ENCODE results near the gene NOXO1. TPM values are rescaled to one million over a fixed set of nuclear protein-coding genes. Genes with fewer than 3 reads are reported as not detected.
"Not testable (repeated sequence)": the region's sequence is repeated elsewhere in the genome, so short reads cannot be mapped to it uniquely, and the experiment has no call there.

NOXO1 gene
- total RNA-seq, 2 experiments from 2014 or later, result 0.26 TPM; not detected in 1

DNA sequence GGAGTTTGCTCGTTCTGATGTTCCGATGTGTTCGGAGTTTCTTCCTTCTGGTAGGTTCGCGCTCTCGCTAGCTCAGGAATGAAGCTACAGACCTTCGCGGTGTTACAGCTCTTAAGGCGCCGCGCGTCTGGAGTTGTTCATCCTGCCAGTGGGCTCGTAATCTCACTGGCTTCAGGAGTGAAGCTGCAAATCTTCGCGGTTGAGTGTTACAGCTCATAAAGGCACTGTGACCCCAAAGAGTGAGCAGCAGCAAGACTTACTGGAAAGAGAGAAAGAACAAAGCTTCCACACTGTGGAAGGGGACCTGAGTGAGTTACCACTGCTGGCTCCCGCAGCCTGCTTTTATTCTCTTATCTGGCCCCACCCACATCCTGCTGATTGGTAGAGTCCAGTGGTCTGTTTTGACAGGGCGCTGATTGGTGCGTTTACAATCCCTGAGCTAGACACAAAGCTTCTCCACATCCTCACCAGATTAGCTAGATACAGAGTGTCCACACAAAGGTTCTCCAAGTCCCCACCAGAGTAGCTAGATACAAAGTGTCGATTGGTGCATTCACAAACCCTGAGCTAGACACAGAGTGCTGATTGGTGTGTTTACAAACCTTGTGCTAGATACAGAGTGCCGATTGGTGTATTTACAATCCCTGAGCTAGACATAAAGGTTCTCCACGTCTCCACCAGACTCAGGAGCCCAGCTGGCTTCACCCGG lies 23.7 kb downstream of the NOXO1 start:
- not testable (repeated sequence) for DNase-seq; H3K27ac Mint-ChIP-seq; ATAC-seq; H3K4me3 Mint-ChIP-seq; H3K9me3 Mint-ChIP-seq (ENCODE audit: low read depth); H3K27me3 Mint-ChIP-seq
- peaks cover 32% of the 10 kb centered on the region for H3K4me1 Mint-ChIP-seq
- CTCF ChIA-PET, result interaction anchor here (0.9 to 1.6 kb wide), 2 partner anchors 15 to 24 kb away, joined by 3 to 4 read pairs; partner anchors contain the start of genes MSRB1 and NOXO1
- H3K36me3 Mint-ChIP-seq, result peaks cover 17% of the 10 kb centered on the region

DNA sequence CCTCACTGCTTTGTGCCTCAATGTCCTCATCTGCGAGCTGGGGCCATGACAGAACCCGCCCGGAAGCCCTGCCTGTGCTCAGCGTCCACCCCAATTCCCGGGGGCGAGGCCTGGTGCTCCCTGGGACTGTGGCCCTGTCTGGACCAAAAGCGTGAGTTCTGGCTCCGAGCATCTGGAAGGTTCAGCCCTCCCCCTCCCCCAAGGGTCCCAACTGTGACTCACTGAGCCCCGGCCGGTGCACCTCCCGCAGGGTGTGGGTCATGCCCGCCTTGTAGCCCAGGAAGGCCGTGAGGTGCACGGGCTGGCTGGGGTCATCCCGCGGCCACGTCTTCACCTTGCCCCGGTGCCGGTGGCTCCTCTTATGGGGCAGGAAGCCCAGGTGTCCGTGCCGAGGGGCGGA lies 27.5 kb downstream of the NOXO1 start:
- no peaks in the 10 kb centered on the region for H3K36me3 Mint-ChIP-seq
- H3K4me1 Mint-ChIP-seq, result peaks cover 5% of the 10 kb centered on the region
- no peaks in the 10 kb centered on the region for H3K9me3 Mint-ChIP-seq (ENCODE audit: low read depth)
- ATAC-seq (no peak), DNase-seq (no peak)
- no peak overlapping the region for H3K27ac Mint-ChIP-seq
- CTCF ChIA-PET, result no interaction called here
- peaks cover 2% of the 10 kb centered on the region for H3K27me3 Mint-ChIP-seq
- no peak overlapping the region for H3K4me3 Mint-ChIP-seq

DNA sequence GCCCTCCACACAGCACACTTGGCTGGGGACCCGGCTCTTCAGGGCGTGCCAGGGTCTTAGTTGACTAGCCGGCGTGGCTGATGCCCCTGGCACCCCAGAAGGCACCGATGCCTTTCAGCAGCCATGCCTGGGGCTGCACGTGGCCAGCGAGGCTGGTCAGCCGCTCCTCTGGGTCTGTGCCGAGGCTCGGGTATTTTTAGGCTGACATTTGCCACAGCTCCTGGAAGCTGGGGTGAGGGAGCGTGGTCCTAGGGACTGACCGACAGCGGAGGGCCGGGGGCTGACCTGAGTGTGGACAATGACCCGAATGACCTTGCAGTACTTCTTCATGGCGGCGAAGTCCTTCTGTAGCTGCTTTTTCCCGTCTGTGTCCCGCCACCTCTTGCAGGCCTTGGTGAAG lies 30.7 kb downstream of the NOXO1 start:
- Mint-ChIP-seq H3K36me3 (no peaks in the 10 kb centered on the region), H3K27ac (no peak overlapping the region), H3K9me3 (ENCODE audit: low read depth) (no peaks in the 10 kb centered on the region), H3K4me1 (peaks cover 2% of the 10 kb centered on the region), H3K4me3 (no peak overlapping the region), H3K27me3 (no peaks in the 10 kb centered on the region)
- CTCF ChIA-PET, result interaction anchor here (1.2 kb wide), 2 partner anchors 35 to 54 kb away, joined by 3 read pairs; no protein-coding TSS in a partner anchor
- DNase-seq (no peak), ATAC-seq (no peak)

DNA sequence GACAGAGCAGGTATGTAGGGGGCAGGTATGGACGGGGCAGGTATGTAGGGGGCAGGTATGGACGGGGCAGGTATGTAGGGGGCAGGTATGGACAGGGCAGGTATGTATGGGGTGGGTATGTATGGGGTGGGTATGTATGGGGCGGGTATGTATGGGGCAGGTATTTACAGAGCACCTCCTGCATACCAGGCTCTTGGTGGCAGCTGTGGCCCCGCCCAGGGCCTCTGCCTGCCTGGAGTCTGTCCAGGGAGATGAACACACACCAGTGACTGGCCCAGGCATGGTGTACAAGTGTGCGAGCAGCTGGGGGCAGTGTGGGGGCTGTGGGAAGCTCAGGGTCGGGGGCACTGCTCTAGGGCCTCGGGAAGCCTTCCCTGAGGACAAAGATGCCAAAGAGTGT lies 31.2 kb downstream of the NOXO1 start:
- DNase-seq (no peak), ATAC-seq (no peak)
- H3K27me3 Mint-ChIP-seq, result no peaks in the 10 kb centered on the region
- CTCF ChIA-PET, result interaction anchor here (1.2 kb wide), 1 partner anchor 35 kb away, joined by 3 read pairs; no protein-coding TSS in a partner anchor
- no peak overlapping the region for H3K27ac Mint-ChIP-seq
- H3K36me3 Mint-ChIP-seq, result no peaks in the 10 kb centered on the region
- H3K4me1 Mint-ChIP-seq, result peaks cover 2% of the 10 kb centered on the region
- H3K9me3 Mint-ChIP-seq (ENCODE audit: low read depth), result no peaks in the 10 kb centered on the region
- no peak overlapping the region for H3K4me3 Mint-ChIP-seq

DNA sequence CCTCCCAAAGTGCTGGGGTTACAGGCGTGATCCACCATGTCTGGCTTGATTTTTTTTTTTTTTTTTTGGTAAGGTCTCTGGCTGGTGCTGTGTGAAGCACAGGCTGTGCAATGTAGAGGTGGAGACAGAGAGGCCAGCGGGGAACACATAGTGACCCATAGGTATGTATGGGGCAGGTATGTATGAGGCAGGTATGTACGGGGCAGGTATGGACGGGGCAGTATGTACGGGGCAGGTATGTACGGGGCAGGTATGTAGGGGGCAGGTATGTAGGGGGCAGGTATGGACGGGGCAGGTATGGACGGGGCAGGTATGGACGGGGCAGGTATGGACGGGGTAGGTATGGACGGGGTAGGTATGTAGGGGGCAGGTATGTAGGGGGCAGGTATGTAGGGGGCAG lies 31.8 kb downstream of the NOXO1 start:
- Mint-ChIP-seq H3K27me3 (no peaks in the 10 kb centered on the region), H3K27ac (no peak overlapping the region), H3K4me3 (no peak overlapping the region), H3K4me1 (peaks cover 5% of the 10 kb centered on the region), H3K9me3 (ENCODE audit: low read depth) (no peaks in the 10 kb centered on the region), H3K36me3 (no peaks in the 10 kb centered on the region)
- CTCF ChIA-PET, result interaction anchor here (1.2 kb wide), 1 partner anchor 36 kb away, joined by 3 read pairs; no protein-coding TSS in a partner anchor
- DNase-seq, result no peak
- ATAC-seq, result no peak

DNA sequence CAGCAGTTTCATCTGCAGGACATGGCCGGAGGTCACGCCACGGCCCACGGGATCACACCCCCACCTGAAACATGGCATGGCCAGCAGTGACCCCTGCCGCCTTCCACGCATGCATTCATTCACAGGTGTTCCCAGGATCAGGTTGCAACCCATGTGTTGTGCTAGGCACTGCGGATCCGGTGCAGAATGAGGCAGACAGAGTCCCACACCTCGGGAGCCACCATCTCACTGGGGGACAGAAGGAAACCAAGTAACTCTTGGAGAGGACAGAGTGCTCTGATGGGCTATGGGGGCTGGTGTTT lies 33.9 kb downstream of the NOXO1 start:
- Mint-ChIP-seq H3K27ac (no peak overlapping the region), H3K4me3 (no peak overlapping the region), H3K36me3 (no peaks in the 10 kb centered on the region), H3K9me3 (ENCODE audit: low read depth) (no peaks in the 10 kb centered on the region), H3K4me1 (peaks cover 17% of the 10 kb centered on the region), H3K27me3 (no peaks in the 10 kb centered on the region)
- DNase-seq, result no peak
- CTCF ChIA-PET, result no interaction called here
- ATAC-seq, result no peak

DNA sequence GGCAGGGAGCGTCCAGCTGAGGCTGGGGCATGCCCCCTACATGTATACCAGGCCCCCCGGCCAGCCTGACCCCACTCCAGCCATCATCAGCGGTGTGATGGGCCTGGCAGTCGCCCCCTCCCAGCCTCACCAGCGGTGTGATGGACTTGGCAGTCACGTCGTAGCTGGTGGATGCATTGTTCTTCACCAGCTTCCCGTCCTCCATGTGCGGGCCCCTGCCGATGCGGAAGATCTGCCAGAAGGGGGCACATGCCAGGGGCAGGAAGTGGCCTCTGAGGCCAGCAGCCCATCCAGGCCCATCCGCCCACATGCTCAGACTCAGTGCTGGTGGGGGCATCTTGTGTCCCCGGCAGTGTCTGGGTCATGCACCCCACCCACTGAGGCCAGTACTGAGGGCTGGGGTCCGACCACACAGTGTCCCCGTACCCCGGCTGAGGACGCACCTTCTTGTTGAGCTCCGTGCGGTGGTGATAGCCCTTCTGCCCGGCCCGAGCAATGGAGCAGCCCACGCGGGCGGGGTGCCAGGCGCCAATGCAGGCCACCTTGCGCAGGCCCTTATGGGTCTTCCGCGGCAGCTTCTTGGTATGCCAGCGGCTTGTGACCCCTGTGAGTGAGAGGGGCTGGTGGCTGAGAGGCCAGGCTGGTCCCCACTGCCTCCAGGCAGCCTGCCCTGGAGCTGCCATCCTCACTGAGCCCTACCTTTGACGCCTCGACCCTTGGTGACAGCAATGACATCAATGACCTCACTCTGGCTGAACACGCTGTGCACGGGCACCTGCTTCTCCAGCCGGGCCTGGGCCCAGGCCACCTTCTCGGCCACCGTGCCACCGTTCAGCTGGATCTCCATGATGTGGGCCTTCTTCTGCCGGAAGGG lies 34.5 kb downstream of the NOXO1 start:
- H3K4me1 Mint-ChIP-seq, result peaks cover 23% of the 10 kb centered on the region
- no peaks in the 10 kb centered on the region for H3K27me3 Mint-ChIP-seq
- no peaks in the 10 kb centered on the region for H3K36me3 Mint-ChIP-seq
- DNase-seq, result no peak
- no peak overlapping the region for H3K4me3 Mint-ChIP-seq
- CTCF ChIA-PET, result no interaction called here
- H3K9me3 Mint-ChIP-seq (ENCODE audit: low read depth), result no peaks in the 10 kb centered on the region
- H3K27ac Mint-ChIP-seq, result no peak overlapping the region
- ATAC-seq, result no peak

DNA sequence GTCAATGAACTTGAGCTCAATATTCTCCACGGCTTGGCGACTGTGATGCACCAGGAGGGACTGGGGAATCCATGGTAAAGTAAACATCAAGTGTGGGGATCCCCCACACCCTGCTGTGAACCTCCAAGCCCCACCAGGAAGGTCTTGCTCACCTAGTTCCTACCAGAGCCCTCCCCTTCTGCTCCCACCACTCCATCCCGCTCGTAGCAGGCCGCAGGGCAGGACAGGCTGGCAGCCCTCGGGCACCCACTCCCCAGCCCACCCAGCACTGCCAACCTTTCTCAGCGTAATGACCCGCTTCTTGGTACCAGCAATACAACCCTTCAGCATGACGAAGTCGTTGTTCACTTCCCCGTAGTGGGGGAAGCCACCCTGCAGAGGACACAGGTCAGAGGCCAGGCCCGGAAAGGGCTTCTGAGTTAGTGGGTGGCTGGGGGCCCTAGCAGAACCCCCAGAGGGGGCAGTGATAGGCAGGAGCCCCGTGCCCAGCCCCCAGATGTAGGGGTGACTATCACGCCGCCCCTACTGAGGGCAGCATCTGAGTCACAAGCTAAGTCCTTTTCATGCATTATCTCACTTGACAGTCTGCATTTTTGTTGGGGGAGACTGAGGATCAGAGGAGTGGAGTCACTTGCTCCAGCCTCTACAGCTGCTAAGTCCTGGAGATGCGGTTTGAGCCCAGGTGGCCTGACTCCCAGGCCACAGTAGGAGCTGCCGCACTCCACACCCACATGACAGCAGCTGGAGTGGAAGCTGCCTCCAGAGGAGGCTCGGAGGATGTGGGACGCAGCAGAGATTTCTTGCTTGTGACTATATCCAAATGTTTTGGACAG lies 35.5 kb downstream of the NOXO1 start:
- CTCF ChIA-PET, result interaction anchor here (0.8 to 1.2 kb wide), 2 partner anchors 17 to 20 kb away, joined by 3 read pairs; no protein-coding TSS in a partner anchor
- Mint-ChIP-seq H3K27ac (no peak overlapping the region), H3K27me3 (no peaks in the 10 kb centered on the region), H3K9me3 (ENCODE audit: low read depth) (no peaks in the 10 kb centered on the region), H3K4me3 (no peak overlapping the region), H3K36me3 (no peaks in the 10 kb centered on the region), H3K4me1 (peaks cover 26% of the 10 kb centered on the region)
- DNase-seq (no peak), ATAC-seq (no peak)

DNA sequence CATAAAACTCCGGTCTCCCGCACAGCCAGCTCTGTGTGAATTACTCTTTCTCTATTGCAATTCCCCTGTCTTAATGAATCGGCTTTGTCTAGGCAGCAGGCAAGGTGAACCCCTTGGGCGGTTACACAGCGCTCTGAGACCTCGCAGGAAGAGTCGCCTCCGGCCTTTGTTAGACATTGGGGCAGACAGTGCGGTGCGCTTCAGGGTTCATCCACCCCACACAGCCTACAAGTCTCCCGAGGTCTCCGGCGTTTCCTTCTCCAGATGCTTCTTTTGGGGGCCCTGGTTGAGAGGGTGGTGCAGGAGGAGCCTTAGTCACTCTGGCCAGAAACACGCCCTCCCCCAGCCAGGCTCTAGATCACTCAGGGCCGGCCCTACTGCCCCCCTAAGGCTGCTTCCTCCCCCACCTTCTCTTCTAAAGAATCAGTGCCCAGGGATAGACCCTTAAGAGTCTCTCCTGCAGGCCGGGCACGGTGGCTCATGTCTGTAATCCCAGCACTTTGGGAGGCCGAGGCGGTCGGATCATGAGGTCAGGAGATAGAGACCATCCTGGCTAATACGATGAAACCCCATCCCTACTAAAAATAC lies 36.6 kb downstream of the NOXO1 start:
- Mint-ChIP-seq H3K27ac (peak overlapping the region; percentile 78), H3K4me3 (peak overlapping the region; percentile 82), H3K4me1 (peaks cover 26% of the 10 kb centered on the region), H3K36me3 (no peaks in the 10 kb centered on the region), H3K9me3 (ENCODE audit: low read depth) (no peaks in the 10 kb centered on the region), H3K27me3 (no peaks in the 10 kb centered on the region)
- DNase-seq (no peak), ATAC-seq (no peak)
- CTCF ChIA-PET, result interaction anchor here (1.2 to 1.7 kb wide), 3 partner anchors 15 to 967 kb away, joined by 3 to 5 read pairs (median 4); partner anchors contain the start of genes FLYWCH1 and NDUFB10

DNA sequence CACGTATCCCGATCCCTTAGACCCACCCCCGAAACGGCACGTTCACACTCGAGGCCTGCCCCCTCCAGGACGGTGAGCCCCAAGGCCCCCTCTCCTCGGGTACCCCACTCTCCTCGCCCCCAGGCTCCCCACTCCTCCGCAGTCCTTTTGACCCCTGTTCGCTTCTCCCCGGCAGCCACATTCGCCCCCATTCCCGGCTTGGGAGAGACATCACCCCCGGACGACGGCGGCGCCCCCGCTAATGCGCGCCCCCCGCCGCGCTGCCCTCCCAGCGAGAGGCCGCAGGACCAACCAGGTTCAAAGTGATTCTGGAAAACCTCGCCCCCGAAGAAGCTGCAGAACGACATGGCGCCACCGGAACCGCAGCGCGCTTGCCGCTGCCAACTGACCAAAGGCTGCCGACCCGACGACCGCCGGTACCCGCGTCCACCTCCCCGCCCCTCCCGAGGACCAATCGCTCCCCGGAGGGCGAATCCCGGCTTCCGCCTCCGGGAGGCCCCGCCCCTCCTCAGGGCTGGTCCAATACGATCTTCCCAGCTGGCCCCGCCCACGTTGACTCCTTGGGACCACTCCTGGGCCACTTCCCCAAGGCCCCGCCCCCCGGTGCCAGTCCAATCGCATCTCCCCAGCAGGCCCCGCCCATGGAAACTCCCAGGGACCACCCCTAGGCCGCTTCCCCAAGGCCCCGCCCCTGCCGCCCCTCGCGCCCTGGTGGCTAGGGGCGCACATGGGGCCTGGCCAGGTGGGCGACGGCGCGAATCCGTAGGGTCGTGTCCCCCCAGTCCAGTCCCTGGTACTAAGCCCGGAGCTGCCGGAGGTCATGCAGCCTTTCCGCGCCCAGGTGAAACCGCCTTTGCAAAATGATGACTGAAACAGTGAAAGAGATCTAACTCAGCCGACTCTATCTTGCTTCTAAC lies 38.2 kb downstream of the NOXO1 start, which contains the start of gene MSRB1:
TSS of gene MSRB1 (minus strand) at position 390 of the 917 bp plus-strand sequence. CDS start at position 347, 43 bp downstream.
- Mint-ChIP-seq H3K9me3 (ENCODE audit: low read depth) (no peaks in the 10 kb centered on the region), H3K27ac (peak within 1 kb of the TSS; percentile 78), H3K4me1 (peaks cover 26% of the 10 kb centered on the region), H3K27me3 (no peaks in the 10 kb centered on the region), H3K4me3 (peak within 1 kb of the TSS; percentile 82), H3K36me3 (peaks cover 6% of the 10 kb centered on the region)
- ATAC-seq (peak; percentile 96), DNase-seq (peak; percentile 100)
- CTCF ChIA-PET, result interaction anchor here (0.6 to 1.7 kb wide), 9 partner anchors 10 to 969 kb away, joined by 3 to 9 read pairs (median 4); partner anchors contain the start of genes ECI1, FLYWCH1, NDUFB10 and TBL3

DNA sequence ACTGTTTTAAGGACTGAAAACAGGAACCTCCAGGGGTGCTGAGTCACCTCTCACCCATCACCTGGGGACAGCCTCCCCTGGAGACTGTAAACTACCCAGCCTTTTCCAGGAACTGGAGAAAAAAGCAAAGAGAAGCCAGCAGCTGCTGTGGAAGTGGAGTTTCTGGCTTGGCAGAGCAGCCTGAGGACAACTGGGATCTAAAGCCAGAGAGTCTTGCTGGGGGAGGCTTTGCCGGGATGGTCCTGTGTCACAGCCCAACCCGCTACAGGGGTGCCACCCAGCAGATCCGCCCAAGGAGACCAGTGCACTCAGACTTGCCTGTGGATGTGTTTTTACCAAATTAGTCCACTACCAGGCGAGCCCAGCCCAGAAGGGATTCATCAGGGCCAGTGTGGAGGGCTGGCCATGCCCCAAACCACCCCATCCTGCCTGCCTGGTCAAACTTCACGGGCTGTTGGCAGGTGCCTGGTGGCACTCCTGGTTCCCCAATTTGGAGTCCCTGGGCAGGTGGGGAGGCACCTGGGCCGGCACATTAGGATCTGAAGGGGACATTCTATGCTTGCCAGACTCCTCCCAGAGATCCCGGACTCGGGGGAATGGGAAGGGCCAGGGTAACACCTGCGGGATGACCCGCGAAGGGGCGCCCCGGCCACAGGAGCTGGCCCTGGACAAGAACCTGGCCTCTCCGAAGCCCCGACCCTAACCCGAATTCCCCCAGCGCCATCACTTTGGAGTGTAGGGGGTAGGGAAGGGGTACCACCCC lies 39.0 kb downstream of the NOXO1 start:
- peaks cover 8% of the 10 kb centered on the region for H3K36me3 Mint-ChIP-seq
- no peaks in the 10 kb centered on the region for H3K27me3 Mint-ChIP-seq
- H3K4me3 Mint-ChIP-seq, result peak overlapping the region; percentile 82
- H3K27ac Mint-ChIP-seq, result peak overlapping the region; percentile 78
- H3K4me1 Mint-ChIP-seq, result peaks cover 26% of the 10 kb centered on the region
- no peaks in the 10 kb centered on the region for H3K9me3 Mint-ChIP-seq (ENCODE audit: low read depth)
- no peak for ATAC-seq
- no peak for DNase-seq
- CTCF ChIA-PET, result interaction anchor here (0.8 to 2.8 kb wide), 6 partner anchors 10 to 198 kb away, joined by 3 to 17 read pairs (median 4); partner anchors contain the start of genes NUBP2, SPSB3 and TBL3

All from activated CD8-positive, alpha-beta memory T cell treated with anti-CD3 and anti-CD28 coated beads, Interleukin-2, amount 10 ng/mL, durations not matched to agents 7 days and 5 days (primary cell).